Transverse colon (tissue), 4 donors: ENCODE measurements around the gene ARL4A. TPM values are rescaled to one million over a fixed set of nuclear protein-coding genes. Genes with fewer than 3 reads are reported as not detected.

Experiments used
- DNase-seq: peaks from one replicate; pipeline ENCODE4 v3.0.0-alpha.2; 2019
- H3K27ac ChIP-seq, 4 donors: fragments of 200-600 bp; sonication (generic); 2 replicates each; pipeline ENCODE4 v1.5.1; 2016 to 2018; ENCODE audit warnings: inconsistent platforms in 4 of 4
- H3K27me3 ChIP-seq: fragments of 200-600 bp; sonication (generic); 2 replicates; pipeline ENCODE4 v1.5.1; 2017; ENCODE audit warnings: inconsistent platforms
- H3K36me3 ChIP-seq, 4 donors: fragments of 200-600 bp; sonication (generic); 2 replicates each; pipeline ENCODE4 v1.5.1; 2017 to 2019; ENCODE audit warnings: inconsistent platforms in 4 of 4
- H3K4me1 ChIP-seq, 4 donors: fragments of 200-600 bp; sonication (generic); 2 replicates each; pipeline ENCODE4 v1.5.1; 2017 to 2020; ENCODE audit warnings: inconsistent platforms in 4 of 4
- H3K4me3 ChIP-seq, 4 donors: fragments of 200-600 bp; sonication (generic); 1 replicate in 1 of 4; 2 replicates in 3 of 4; pipeline versions ENCODE4 v1.5.1 to v1.6.1; 2017 to 2019; ENCODE audit warnings: inconsistent platforms in 4 of 4
- H3K9me3 ChIP-seq, 2 donors: fragments of 200-600 bp; sonication (generic); 2 replicates each; pipeline ENCODE4 v1.5.1; 2017 to 2019; ENCODE audit warnings: inconsistent platforms in 2 of 2
- EP300 ChIP-seq: sonication (generic); formaldehyde crosslinking; IDR thresholded peaks from one replicate; pipeline ENCODE4 v1.6.1; 2017; ENCODE audit warnings: antibody characterized with exemption, low read depth
- POLR2A ChIP-seq: fragments of 450-650 bp; IDR thresholded peaks from one replicate; pipeline ENCODE4 v1.6.1; 2016; ENCODE audit warnings: antibody characterized with exemption, mild to moderate bottlenecking, moderate library complexity
- POLR2AphosphoS5 ChIP-seq, 3 donors: sonication (generic); formaldehyde crosslinking; IDR thresholded peaks; one replicate each; pipeline ENCODE4 v1.6.1; 2016; ENCODE audit warnings: antibody characterized with exemption in 3 of 3
- WGBS, 2 donors: methylation state at CpG; one replicate each; pipeline ENCODE4 v1.1.5; 2018; ENCODE audit warnings: low coverage in 1 of 2; 5-methylcytosine and 5-hydroxymethylcytosine counted together
- in situ Hi-C, 4 donors: fragments of 200-750 bp; cut with MboI; loops; one replicate each; pipeline versions ENCODE4 v1.15.0 to v1.15.1; 2017; ENCODE audit warnings: low sequenced_read_pairs in 3 of 4, low pct_ligation_motif_present in 1 of 4, low pct_unique_long_range_greater_than_20kb in 1 of 4
- intact Hi-C: fragments of 100-400 bp; cut with DNase I; formaldehyde crosslinking; loops from one replicate; pipeline ENCODE4 v1.15.1; 2023; ENCODE audit warnings: low total_unique reads
- total RNA-seq, 4 donors: library from RNA; depleted of rRNA; stranded (reverse); fragments of >200 nt; gene quantifications; one replicate each; pipeline ENCODE4 v1.1.0, GENCODE V29; 2016
- TF ChIP-seq, protein P1 (sequence below), 5 experiments: fragments of 200-600 bp in 3 of 5; fragments of 450-650 bp in 2 of 5; sonication (generic) in 3 of 5; IDR thresholded peaks; 1 replicate in 2 of 5; 2 replicates in 3 of 5; pipeline ENCODE4 v1.5.1; 2016 to 2017; ENCODE audit warnings: antibody characterized with exemption in 5 of 5, inconsistent platforms in 3 of 5, mild to moderate bottlenecking in 2 of 5, moderate library complexity in 1 of 5

The ARL4A gene, protein sequence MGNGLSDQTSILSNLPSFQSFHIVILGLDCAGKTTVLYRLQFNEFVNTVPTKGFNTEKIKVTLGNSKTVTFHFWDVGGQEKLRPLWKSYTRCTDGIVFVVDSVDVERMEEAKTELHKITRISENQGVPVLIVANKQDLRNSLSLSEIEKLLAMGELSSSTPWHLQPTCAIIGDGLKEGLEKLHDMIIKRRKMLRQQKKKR
- total RNA-seq, result 100 to 1,000 TPM in 1 of 4 donors, 10 to 100 TPM in 3; 10.5 to 135 (median 74.9) TPM

DNA sequence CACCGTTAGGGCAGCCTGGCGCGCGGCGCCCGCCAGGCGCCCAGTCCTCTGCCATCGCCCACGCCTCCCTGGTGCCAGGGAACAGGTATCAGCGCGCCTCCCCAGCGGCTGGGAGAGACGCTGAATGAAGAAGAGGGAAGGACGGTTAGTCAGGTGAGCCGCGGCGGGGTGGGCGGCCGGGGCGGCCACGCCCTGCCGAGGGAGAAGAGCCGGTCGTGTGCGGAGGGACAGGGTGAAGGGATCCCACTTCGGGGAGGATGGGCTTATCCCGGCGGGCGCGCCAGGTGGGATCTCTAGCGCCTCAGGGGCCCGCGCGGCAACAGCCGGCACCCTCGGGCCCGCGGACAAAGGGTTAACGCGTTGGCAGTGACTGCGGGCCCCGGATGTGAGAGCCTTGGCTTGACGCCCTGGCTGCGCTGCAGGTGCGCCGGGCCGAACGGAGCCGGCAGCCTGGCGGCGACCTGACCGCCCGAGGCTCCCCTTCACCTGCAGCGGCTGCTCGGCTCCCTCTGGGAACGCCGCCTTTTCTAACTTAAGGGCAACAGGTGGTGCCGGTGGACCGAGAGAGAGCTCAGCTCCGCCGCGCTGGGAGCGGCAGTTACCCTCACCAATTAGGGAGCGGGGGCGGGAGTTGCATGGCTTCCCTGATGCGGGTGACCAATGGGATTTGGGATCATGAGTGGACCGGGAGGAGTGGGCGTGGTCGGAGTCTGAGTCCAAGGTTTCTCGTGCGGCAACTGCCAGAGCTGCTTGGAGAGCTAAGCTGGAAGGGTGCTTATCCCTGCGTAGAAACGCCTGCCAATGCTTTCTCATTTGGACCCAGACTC is at the start of gene ARL4A:
TSS of gene ARL4A (plus strand) at position 743 of the 827 bp plus-strand sequence. CDS start 622 bp downstream, outside the sequence.
- H3K36me3 ChIP-seq, result no peaks in the 10 kb centered on the region
- peak within 1 kb of the TSS; percentile 72 to 93 (median 90) for H3K4me3 ChIP-seq
- TF ChIP-seq, protein P1, sequence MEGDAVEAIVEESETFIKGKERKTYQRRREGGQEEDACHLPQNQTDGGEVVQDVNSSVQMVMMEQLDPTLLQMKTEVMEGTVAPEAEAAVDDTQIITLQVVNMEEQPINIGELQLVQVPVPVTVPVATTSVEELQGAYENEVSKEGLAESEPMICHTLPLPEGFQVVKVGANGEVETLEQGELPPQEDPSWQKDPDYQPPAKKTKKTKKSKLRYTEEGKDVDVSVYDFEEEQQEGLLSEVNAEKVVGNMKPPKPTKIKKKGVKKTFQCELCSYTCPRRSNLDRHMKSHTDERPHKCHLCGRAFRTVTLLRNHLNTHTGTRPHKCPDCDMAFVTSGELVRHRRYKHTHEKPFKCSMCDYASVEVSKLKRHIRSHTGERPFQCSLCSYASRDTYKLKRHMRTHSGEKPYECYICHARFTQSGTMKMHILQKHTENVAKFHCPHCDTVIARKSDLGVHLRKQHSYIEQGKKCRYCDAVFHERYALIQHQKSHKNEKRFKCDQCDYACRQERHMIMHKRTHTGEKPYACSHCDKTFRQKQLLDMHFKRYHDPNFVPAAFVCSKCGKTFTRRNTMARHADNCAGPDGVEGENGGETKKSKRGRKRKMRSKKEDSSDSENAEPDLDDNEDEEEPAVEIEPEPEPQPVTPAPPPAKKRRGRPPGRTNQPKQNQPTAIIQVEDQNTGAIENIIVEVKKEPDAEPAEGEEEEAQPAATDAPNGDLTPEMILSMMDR (IDR thresholded peaks at IDR 0.05), result peak in 4 of 5 experiments; percentile 14 to 37 (median 28)
- peak; percentile 99 for TF ChIP-seq POLR2A
- peak; percentile 96 to 99 (median 98) for TF ChIP-seq POLR2AphosphoS5 (IDR thresholded peaks at IDR 0.05)
- no peak for TF ChIP-seq EP300
- in situ Hi-C loops, result loop anchor here in 2 of 4 donors (10.0 kb wide), 1 partner anchor 578 kb away; no protein-coding TSS in a partner anchor
- H3K9me3 ChIP-seq, result no peaks in the 10 kb centered on the region
- intact Hi-C loops, result no loop called here
- no peaks in the 10 kb centered on the region for H3K27me3 ChIP-seq
- DNase-seq, result peak; percentile 99
- WGBS, 2 donors, result 0% methylated on average over 2 to 59 of the region's 73 CpGs
- H3K27ac ChIP-seq, result peak within 1 kb of the TSS; percentile 95 to 99 (median 96)
- peaks cover 0 to 28% (median 10%) of the 10 kb centered on the region in 4 donors for H3K4me1 ChIP-seq

DNA sequence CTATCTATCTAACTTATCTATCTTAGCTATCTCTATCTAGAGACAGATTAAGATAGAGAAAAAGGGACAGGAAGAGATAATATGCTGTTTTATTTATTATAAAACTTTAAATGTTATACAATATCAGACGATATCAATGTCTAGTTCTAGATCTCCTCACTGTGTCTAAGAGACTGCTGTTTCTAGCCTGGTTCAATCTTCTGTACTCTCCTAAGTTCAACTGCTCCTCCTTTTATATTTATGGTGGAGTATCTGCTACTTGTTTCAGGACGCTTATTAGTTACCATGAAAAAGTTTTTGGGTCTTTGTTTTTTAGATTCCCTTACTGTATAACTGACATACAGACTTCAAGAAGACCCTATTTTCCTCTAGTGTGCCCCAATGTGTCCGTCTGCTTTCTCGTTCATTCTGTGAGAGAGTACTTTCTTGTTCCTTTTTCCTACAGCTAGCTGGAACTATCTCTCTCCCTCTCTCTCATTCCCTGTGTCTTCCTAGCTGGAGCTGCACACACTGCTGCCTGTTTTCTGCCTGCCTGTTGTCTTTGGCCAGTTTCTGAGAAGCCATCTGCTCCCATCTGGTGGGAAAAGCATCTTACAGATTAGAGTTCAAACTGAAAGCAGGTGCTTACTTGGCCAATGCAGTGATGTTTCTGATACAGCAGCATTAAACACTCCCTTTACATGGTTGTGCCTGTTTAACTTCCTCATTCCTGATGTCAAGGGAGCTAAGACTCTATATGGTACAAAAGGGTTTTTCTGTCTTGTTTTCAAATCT is 49.4 kb upstream of the ARL4A start:
- Histone ChIP-seq H3K27me3 (no peaks in the 10 kb centered on the region), H3K36me3 (no peaks in the 10 kb centered on the region), H3K4me1 (peaks cover 0 to 13% (median 7%) of the 10 kb centered on the region in 4 donors), H3K4me3 (no peak overlapping the region), H3K27ac (peak overlapping the region in 2 of 4 donors; percentile 39 to 61), H3K9me3 (no peaks in the 10 kb centered on the region)
- no peak for DNase-seq
- intact Hi-C loops, result no loop called here
- TF ChIP-seq, protein P1 (IDR thresholded peaks at IDR 0.05), result no peak
- TF ChIP-seq POLR2AphosphoS5 (IDR thresholded peaks at IDR 0.05), result no peak
- no peak for TF ChIP-seq POLR2A
- no peak for TF ChIP-seq EP300
- WGBS, 2 donors, result 23 to 41% methylated on average over 4 of the region's 4 CpGs
- in situ Hi-C loops, result loop anchor here in 3 of 4 donors (10.0 to 25.0 kb wide), 2 partner anchors 624 to 627 kb away; no protein-coding TSS in a partner anchor

DNA sequence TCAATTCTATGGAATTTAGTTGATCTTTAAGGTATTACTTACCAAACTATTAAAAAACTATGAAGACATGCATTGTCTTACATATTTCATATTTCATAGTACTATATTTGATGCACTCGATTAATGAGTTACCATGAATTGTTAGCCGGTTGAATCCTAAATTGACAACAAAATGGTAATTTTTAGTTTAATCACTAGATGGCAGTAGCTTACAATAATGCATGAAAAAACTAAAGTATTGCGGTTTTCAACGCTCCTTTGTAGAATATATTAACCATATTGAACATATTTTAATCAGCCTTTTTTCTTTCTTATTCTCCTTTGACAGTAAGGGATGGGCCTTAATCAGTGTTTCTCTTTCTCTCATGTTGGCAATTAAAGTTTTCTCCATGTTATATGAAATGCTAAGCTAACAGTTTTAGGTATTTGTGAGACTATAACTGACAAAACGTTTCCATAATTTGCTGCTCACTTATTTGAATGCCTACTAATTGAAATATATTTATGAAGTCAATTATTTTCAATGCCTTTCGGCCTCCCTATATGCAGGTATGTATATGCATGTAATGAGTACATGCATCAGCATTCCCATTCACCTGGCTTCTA is 48.5 kb upstream of the ARL4A start:
- no peak overlapping the region for H3K27ac ChIP-seq
- no peak for DNase-seq
- no peak overlapping the region for H3K4me3 ChIP-seq
- H3K4me1 ChIP-seq, result peaks cover 0 to 13% (median 7%) of the 10 kb centered on the region in 4 donors
- no peaks in the 10 kb centered on the region for H3K36me3 ChIP-seq
- 10 to 12% methylated on average over 6 of the region's 6 CpGs for WGBS, 2 donors
- H3K9me3 ChIP-seq, result no peaks in the 10 kb centered on the region
- intact Hi-C loops (no loop called here), in situ Hi-C loops (loop anchor here in 3 of 4 donors (10.0 to 25.0 kb wide), 2 partner anchors 623 to 626 kb away; no protein-coding TSS in a partner anchor)
- TF ChIP-seq POLR2AphosphoS5 (IDR thresholded peaks at IDR 0.05) (no peak), POLR2A (no peak), EP300 (no peak)
- TF ChIP-seq, protein P1 (IDR thresholded peaks at IDR 0.05), result peak; percentile 48 to 67 (median 62)
- no peaks in the 10 kb centered on the region for H3K27me3 ChIP-seq
